Neuronal stem cell (in vitro differentiated cells): Measurements from ENCODE around the gene GALNTL6.

Experiments
- DNase-seq: peaks from one replicate; pipeline ENCODE4 v3.0.0-alpha.2; 2013; ENCODE audit warnings: low spot score
- H2AFZ ChIP-seq: one replicate; pipeline ENCODE4 v1.6.1; 2013; ENCODE audit warnings: mild to moderate bottlenecking, low read length, inconsistent platforms
- H2AK5ac ChIP-seq: 2 replicates; pipeline ENCODE4 v1.6.1; 2013; ENCODE audit warnings: low read depth, mild to moderate bottlenecking, inconsistent platforms, low read length, moderate library complexity, mixed read lengths
- H2BK120ac ChIP-seq: 2 replicates; pipeline ENCODE4 v1.6.1; 2013; ENCODE audit warnings: low read depth, mild to moderate bottlenecking, inconsistent platforms, low read length, moderate library complexity, mixed read lengths
- H2BK12ac ChIP-seq: one replicate; pipeline ENCODE4 v1.6.1; 2013; ENCODE audit warnings: low read length, inconsistent platforms
- H2BK15ac ChIP-seq: 2 replicates; pipeline ENCODE4 v1.6.1; 2013; ENCODE audit warnings: mild to moderate bottlenecking, low read length, inconsistent platforms, mixed read lengths
- H2BK5ac ChIP-seq: one replicate; pipeline ENCODE4 v1.6.1; 2013; ENCODE audit warnings: inconsistent platforms, mild to moderate bottlenecking, low read length, moderate library complexity
- H3K14ac ChIP-seq: one replicate; pipeline ENCODE4 v1.6.1; 2013; ENCODE audit warnings: low read length, inconsistent platforms
- H3K18ac ChIP-seq: 2 replicates; pipeline ENCODE4 v1.6.1; 2013; ENCODE audit warnings: low read length, inconsistent platforms
- H3K23ac ChIP-seq: 2 replicates; pipeline ENCODE4 v1.6.1; 2013; ENCODE audit warnings: low read depth, mild to moderate bottlenecking, mixed read lengths, low read length, inconsistent platforms; ENCODE audit not compliant: poor library complexity
- H3K27ac ChIP-seq: replicated peaks from 3 replicates; pipeline ENCODE4 v1.5.1; 2013; ENCODE audit warnings: low read length, inconsistent platforms
- H3K27me3 ChIP-seq, 3 experiments: 2 replicates each; pipeline ENCODE4 v1.6.1; 2013; ENCODE audit warnings: low read length in 3 of 3, mild to moderate bottlenecking in 2 of 3, inconsistent platforms in 1 of 3, low read depth in 1 of 3, mixed read lengths in 1 of 3, moderate library complexity in 1 of 3; ENCODE audit not compliant: control insufficient read depth in 3 of 3, insufficient read depth in 3 of 3
- H3K36me3 ChIP-seq, 2 donors: replicated peaks in 1 of 2; 2 replicates each; pipeline ENCODE4 v1.6.1; 2013; ENCODE audit warnings: low read length in 2 of 2; ENCODE audit not compliant: control insufficient read depth in 2 of 2, insufficient read depth in 2 of 2
- H3K4ac ChIP-seq: 2 replicates; pipeline ENCODE4 v1.6.1; 2013; ENCODE audit warnings: inconsistent platforms, mild to moderate bottlenecking, low read length, moderate library complexity
- H3K4me1 ChIP-seq, 2 donors: 1 replicate in 1 of 2; 2 replicates in 1 of 2; pipeline ENCODE4 v1.6.1; 2013; ENCODE audit warnings: low read length in 2 of 2, low read depth in 1 of 2; ENCODE audit not compliant: control insufficient read depth in 2 of 2, insufficient read depth in 1 of 2
- H3K4me2 ChIP-seq: one replicate; pipeline ENCODE4 v1.6.1; 2013; ENCODE audit warnings: mild to moderate bottlenecking, low read length, inconsistent platforms; ENCODE audit not compliant: insufficient read depth, poor library complexity, severe bottlenecking
- H3K4me3 ChIP-seq, 2 donors: 2 replicates each; pipeline ENCODE4 v1.5.1; 2013; ENCODE audit warnings: low read length in 2 of 2, mild to moderate bottlenecking in 2 of 2, inconsistent platforms in 1 of 2, moderate library complexity in 1 of 2
- H3K79me1 ChIP-seq: one replicate; pipeline ENCODE4 v1.6.1; 2013; ENCODE audit warnings: low read depth, mild to moderate bottlenecking, inconsistent platforms, low read length, moderate library complexity
- H3K9ac ChIP-seq: one replicate; pipeline ENCODE4 v1.6.1; 2013; ENCODE audit warnings: mild to moderate bottlenecking, low read depth, low read length, inconsistent platforms; ENCODE audit not compliant: poor library complexity
- H3K9me3 ChIP-seq, 2 donors: replicated peaks in 1 of 2; 2 replicates each; pipeline versions ENCODE3 to v1.6.1; 2013; ENCODE audit warnings: low read length in 2 of 2, mild to moderate bottlenecking in 2 of 2, inconsistent platforms in 1 of 2, low read depth in 1 of 2, mixed read lengths in 1 of 2, moderate library complexity in 1 of 2; ENCODE audit not compliant: control insufficient read depth in 2 of 2, insufficient read depth in 1 of 2
- H4K8ac ChIP-seq: one replicate; pipeline ENCODE4 v1.6.1; 2013; ENCODE audit warnings: low read depth, mild to moderate bottlenecking, inconsistent platforms, low read length, moderate library complexity
- H4K91ac ChIP-seq: one replicate; pipeline ENCODE4 v1.6.1; 2013; ENCODE audit warnings: low read length, low read depth, mild to moderate bottlenecking, inconsistent platforms; ENCODE audit not compliant: poor library complexity
- WGBS, 2 donors: extraction: QIAGEN DNeasy Blood & Tissue Kit; methylation state at CpG; one replicate each; pipeline ENCODE4 v1.1.7; 2013; ENCODE audit warnings: missing lambda C conversion rate in 2 of 2, mixed read lengths in 1 of 2; ENCODE audit not compliant: insufficient read length in 2 of 2, insufficient replicate concordance in 1 of 2; ENCODE audit errors: extremely low coverage in 2 of 2; 5-methylcytosine and 5-hydroxymethylcytosine counted together

The GALNTL6 gene

GRCh38 chr4:173076903-173077634 is 1263.9 kb downstream of the GALNTL6 start:
- Histone ChIP-seq H2AK5ac (no peak overlapping the region), H3K4me3 (no peak overlapping the region), H4K8ac (no peak overlapping the region), H2AFZ (no peak overlapping the region), H3K4me2 (no peak overlapping the region), H3K9ac (no peak overlapping the region), H3K18ac (no peak overlapping the region), H3K27ac (no peak overlapping the region), H2BK15ac (no peak overlapping the region), H2BK12ac (no peak overlapping the region), H3K9me3 (no peaks in the 10 kb centered on the region), H2BK120ac (no peak overlapping the region), H3K23ac (no peak overlapping the region), H2BK5ac (no peak overlapping the region), H4K91ac (no peak overlapping the region), H3K4ac (no peak overlapping the region), H3K79me1 (no peaks in the 10 kb centered on the region), H3K27me3 (peaks cover 0 to 2% (median 0%) of the 10 kb centered on the region in 3 experiments), H3K4me1 (peaks cover 3 to 8% of the 10 kb centered on the region in 2 donors), H3K36me3 (no peaks in the 10 kb centered on the region), H3K14ac (no peak overlapping the region)
- no CpG with 5 or more reads among the region's 3 CpGs for WGBS, 2 donors
- DNase-seq: no peak

GRCh38 chr4:173088144-173088543 is 1274.9 kb downstream of the GALNTL6 start:
- H3K79me1 ChIP-seq: no peaks in the 10 kb centered on the region
- H2BK15ac ChIP-seq: no peak overlapping the region
- no peak overlapping the region for H4K91ac ChIP-seq
- H3K4me1 ChIP-seq: peaks cover 0 to 2% of the 10 kb centered on the region in 2 donors
- peak overlapping the region; percentile 4 for H3K4me2 ChIP-seq
- no peak overlapping the region for H2BK12ac ChIP-seq
- H2AFZ ChIP-seq: no peak overlapping the region
- H3K27me3 ChIP-seq: no peaks in the 10 kb centered on the region
- no peak overlapping the region for H3K27ac ChIP-seq
- DNase-seq: no peak
- H2BK5ac ChIP-seq: no peak overlapping the region
- H4K8ac ChIP-seq: no peak overlapping the region
- no peak overlapping the region for H3K18ac ChIP-seq
- no peaks in the 10 kb centered on the region for H3K36me3 ChIP-seq
- H3K9ac ChIP-seq: no peak overlapping the region
- H3K9me3 ChIP-seq: no peaks in the 10 kb centered on the region
- no peak overlapping the region for H2BK120ac ChIP-seq
- no peak overlapping the region for H3K14ac ChIP-seq
- H2AK5ac ChIP-seq: no peak overlapping the region
- H3K4ac ChIP-seq: no peak overlapping the region
- H3K4me3 ChIP-seq: no peak overlapping the region
- no peak overlapping the region for H3K23ac ChIP-seq
